SJSA1 (cell line): ENCODE data around the gene SMIM29. TPM values are rescaled to one million over a fixed set of nuclear protein-coding genes. Genes with fewer than 3 reads are reported as not detected.

ENCODE experiments used
- DNase-seq, 2 experiments: peaks; one replicate each; pipeline ENCODE4 v3.0.0-alpha.2; 2015 to 2020; ENCODE audit warnings: low spot score in 2 of 2, low read depth in 1 of 2
- H3K27ac ChIP-seq: fragments of 250-450 bp; sonication (Bioruptor Pico); 2 replicates; pipeline ENCODE4 v1.5.1; 2020; ENCODE audit warnings: mild to moderate bottlenecking, moderate library complexity
- H3K27me3 ChIP-seq: fragments of 250-450 bp; sonication (Bioruptor Pico); replicated peaks from 2 replicates; pipeline ENCODE4 v1.5.1; 2020; ENCODE audit warnings: mild to moderate bottlenecking, moderate library complexity
- H3K36me3 ChIP-seq: fragments of 250-450 bp; sonication (Bioruptor Pico); 2 replicates; pipeline ENCODE4 v1.5.1; 2020; ENCODE audit warnings: mild to moderate bottlenecking
- H3K4me1 ChIP-seq: fragments of 250-450 bp; sonication (Bioruptor Pico); replicated peaks from 2 replicates; pipeline ENCODE4 v1.6.1; 2021; ENCODE audit warnings: mild to moderate bottlenecking
- H3K4me3 ChIP-seq: fragments of 250-450 bp; sonication (Bioruptor Pico); 2 replicates; pipeline ENCODE4 v1.5.1; 2020; ENCODE audit warnings: mild to moderate bottlenecking
- H3K9me3 ChIP-seq: fragments of 250-450 bp; sonication (Bioruptor Pico); replicated peaks from 2 replicates; pipeline ENCODE4 v1.5.1; 2020; ENCODE audit warnings: mild to moderate bottlenecking
- total RNA-seq: library from RNA; depleted of rRNA; stranded (reverse); fragments of >200 nt; shearing (Covaris generic); gene quantifications from 2 replicates; pipeline ENCODE4 v1.2.3, GENCODE V29; 2014; rRNA removed

SMIM29 gene
- total RNA-seq, result 24.5 and 53.9 TPM in 2 replicates

GRCh38 chr6:34248727-34249468 lies at the start of gene SMIM29:
Gene SMIM29, minus strand, starts transcription at chr6:34249006. Its CDS starts 1,215 bp downstream, at chr6:34247791.
- peak within 1 kb of the TSS; percentile 65 for H3K4me3 ChIP-seq
- peak; percentile 85 to 97 for DNase-seq
- no peaks in the 10 kb centered on the region for H3K9me3 ChIP-seq
- H3K27me3 ChIP-seq, result no peaks in the 10 kb centered on the region
- peak within 1 kb of the TSS; percentile 67 for H3K27ac ChIP-seq
- peaks cover 47% of the 10 kb centered on the region for H3K4me1 ChIP-seq
- peaks cover 18% of the 10 kb centered on the region for H3K36me3 ChIP-seq

GRCh38 chr6:34295721-34296120 lies 46.9 kb upstream of the SMIM29 start:
- H3K27ac ChIP-seq, result no peak overlapping the region
- no peaks in the 10 kb centered on the region for H3K9me3 ChIP-seq
- peaks cover 27% of the 10 kb centered on the region for H3K36me3 ChIP-seq
- DNase-seq, result no peak
- no peaks in the 10 kb centered on the region for H3K27me3 ChIP-seq
- no peak overlapping the region for H3K4me3 ChIP-seq
- H3K4me1 ChIP-seq, result 0 out of 2 replicates have a peak, but pooled peaks cover 3% of the 10 kb centered on the region

GRCh38 chr6:34292954-34293353 lies 44.1 kb upstream of the SMIM29 start:
- Histone ChIP-seq H3K27me3 (no peaks in the 10 kb centered on the region), H3K4me1 (0 out of 2 replicates have a peak, but pooled peaks cover 6% of the 10 kb centered on the region), H3K9me3 (no peaks in the 10 kb centered on the region), H3K27ac (no peak overlapping the region), H3K4me3 (no peak overlapping the region), H3K36me3 (peaks cover 33% of the 10 kb centered on the region)
- DNase-seq, result no peak

- Histone ChIP-seq H3K27me3 (no peaks in the 10 kb centered on the region), H3K4me3 (no peak overlapping the region), H3K36me3 (peaks cover 38% of the 10 kb centered on the region), H3K4me1 (0 out of 2 replicates have a peak, but pooled peaks cover 6% of the 10 kb centered on the region), H3K9me3 (no peaks in the 10 kb centered on the region), H3K27ac (no peak overlapping the region)
- DNase-seq, result no peak
Measured at GRCh38 chr6:34289137-34289536, 40.3 kb upstream of the SMIM29 start.

- no peaks in the 10 kb centered on the region for H3K9me3 ChIP-seq
- H3K27me3 ChIP-seq, result no peaks in the 10 kb centered on the region
- no peak overlapping the region for H3K4me3 ChIP-seq
- DNase-seq, result no peak
- no peak overlapping the region for H3K27ac ChIP-seq
- H3K4me1 ChIP-seq, result 0 out of 2 replicates have a peak, but pooled peaks cover 6% of the 10 kb centered on the region
- peaks cover 34% of the 10 kb centered on the region for H3K36me3 ChIP-seq
Measured at GRCh38 chr6:34288581-34288980, 39.8 kb upstream of the SMIM29 start.

GRCh38 chr6:34285448-34286164 lies 36.8 kb upstream of the SMIM29 start:
- Histone ChIP-seq H3K4me1 (0 out of 2 replicates have a peak, but pooled peaks cover 2% of the 10 kb centered on the region), H3K27ac (no peak overlapping the region), H3K27me3 (no peaks in the 10 kb centered on the region), H3K9me3 (no peaks in the 10 kb centered on the region), H3K4me3 (no peak overlapping the region), H3K36me3 (peaks cover 17% of the 10 kb centered on the region)
- DNase-seq, result no peak

GRCh38 chr6:34284563-34285447 lies 36.0 kb upstream of the SMIM29 start:
- Histone ChIP-seq H3K36me3 (peaks cover 17% of the 10 kb centered on the region), H3K9me3 (no peaks in the 10 kb centered on the region), H3K27me3 (no peaks in the 10 kb centered on the region), H3K4me3 (no peak overlapping the region), H3K4me1 (no peaks in the 10 kb centered on the region), H3K27ac (no peak overlapping the region)
- no peak for DNase-seq

GRCh38 chr6:34281702-34282334 lies 33.0 kb upstream of the SMIM29 start:
- H3K36me3 ChIP-seq, result peaks cover 10% of the 10 kb centered on the region; the same call in 1 of the 2 replicates
- H3K27me3 ChIP-seq, result no peaks in the 10 kb centered on the region
- H3K4me1 ChIP-seq, result no peaks in the 10 kb centered on the region
- no peak for DNase-seq
- H3K9me3 ChIP-seq, result no peaks in the 10 kb centered on the region
- no peak overlapping the region for H3K27ac ChIP-seq
- H3K4me3 ChIP-seq, result no peak overlapping the region

- DNase-seq, result no peak
- Histone ChIP-seq H3K9me3 (no peaks in the 10 kb centered on the region), H3K36me3 (peaks cover 9% of the 10 kb centered on the region; the same call in 1 of the 2 replicates), H3K27ac (no peak overlapping the region), H3K4me3 (no peak overlapping the region), H3K4me1 (no peaks in the 10 kb centered on the region), H3K27me3 (no peaks in the 10 kb centered on the region)
Measured at GRCh38 chr6:34280216-34280615, 31.4 kb upstream of the SMIM29 start.

- Histone ChIP-seq H3K4me3 (no peak overlapping the region), H3K27ac (no peak overlapping the region), H3K36me3 (0 out of 2 replicates have a peak, but pooled peaks cover 5% of the 10 kb centered on the region), H3K27me3 (no peaks in the 10 kb centered on the region), H3K4me1 (no peaks in the 10 kb centered on the region), H3K9me3 (no peaks in the 10 kb centered on the region)
- no peak for DNase-seq
Measured at GRCh38 chr6:34278833-34279232, 30.0 kb upstream of the SMIM29 start.

- no peak overlapping the region for H3K4me3 ChIP-seq
- H3K27me3 ChIP-seq, result no peaks in the 10 kb centered on the region
- no peaks in the 10 kb centered on the region for H3K4me1 ChIP-seq
- no peaks in the 10 kb centered on the region for H3K9me3 ChIP-seq
- H3K36me3 ChIP-seq, result 0 out of 2 replicates have a peak, but pooled peaks cover 5% of the 10 kb centered on the region
- no peak for DNase-seq
- H3K27ac ChIP-seq, result no peak overlapping the region
Measured at GRCh38 chr6:34277763-34278112, 28.9 kb upstream of the SMIM29 start.

GRCh38 chr6:34276881-34277762 lies 28.3 kb upstream of the SMIM29 start:
- no peak for DNase-seq
- Histone ChIP-seq H3K36me3 (0 out of 2 replicates have a peak, but pooled peaks cover 5% of the 10 kb centered on the region), H3K4me3 (no peak overlapping the region), H3K27me3 (no peaks in the 10 kb centered on the region), H3K9me3 (no peaks in the 10 kb centered on the region), H3K27ac (no peak overlapping the region), H3K4me1 (no peaks in the 10 kb centered on the region)
